PC-3 (cell line): ENCODE measurements around the gene CASP10.

Source experiments
- CTCF ChIP-seq: fragments of 300-600 bp; sonication (generic); conservative IDR thresholded peaks from 2 replicates; pipeline ENCODE4 v1.5.1; 2017; ENCODE audit warnings: antibody characterized with exemption, low read depth, mild to moderate bottlenecking, low read length
- EZH2 ChIP-seq: fragments of 300-600 bp; sonication (generic); IDR thresholded peaks from one replicate; pipeline ENCODE4 v1.6.1; 2017; ENCODE audit warnings: antibody characterized with exemption, mild to moderate bottlenecking, low read length; ENCODE audit not compliant: unreplicated experiment

GRCh38 chr2:201256082-201256481 is 73.1 kb downstream of the CASP10 start:
- TF ChIP-seq CTCF (no peak), EZH2 (no peak)
